Measurements from ENCODE around the gene FYB1. TPM values are rescaled to one million over a fixed set of nuclear protein-coding genes. Genes with fewer than 3 reads are reported as not detected.

FYB1 gene
- total RNA-seq, 1 experiment from 2014 or later, result 1.3 TPM

DNA sequence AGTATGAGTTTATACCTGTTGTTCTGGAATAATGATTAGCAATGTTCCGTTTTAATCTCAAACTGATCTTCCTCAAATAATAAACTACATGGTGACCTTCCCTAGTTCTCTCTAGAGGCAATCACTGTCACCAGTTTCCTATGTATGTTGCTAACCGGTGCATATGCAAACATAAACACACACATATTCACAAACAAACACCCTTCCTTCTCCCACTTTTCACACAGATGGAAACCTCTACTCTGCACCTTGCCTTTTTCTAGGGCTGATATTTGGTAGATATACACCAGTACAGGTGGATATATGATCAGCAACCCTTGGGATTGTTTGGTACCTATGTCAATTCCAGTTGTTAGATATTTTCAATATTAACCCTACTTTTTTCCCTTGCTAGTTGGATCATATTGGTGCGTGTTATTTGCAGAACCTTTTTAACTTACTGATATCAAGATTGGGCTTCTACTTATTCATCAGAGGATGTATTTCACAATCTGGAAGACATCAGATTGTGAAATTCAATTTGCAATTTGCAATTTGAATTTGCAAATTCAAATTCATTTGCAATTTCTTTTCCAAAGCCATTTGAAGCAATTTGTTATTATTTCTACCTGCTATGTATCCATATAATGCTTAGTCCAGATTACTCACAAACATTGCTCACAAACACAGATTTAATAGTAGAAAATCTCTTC, 12.6 kb downstream of the FYB1 start:
- Mint-ChIP-seq H3K27ac (ENCODE audit: unreplicated experiment) (no peak overlapping the region), H3K4me3 (ENCODE audit: unreplicated experiment) (no peak overlapping the region), H3K9me3 (ENCODE audit: unreplicated experiment) (no peaks in the 10 kb centered on the region), H3K4me1 (ENCODE audit: low read depth, unreplicated experiment) (no peaks in the 10 kb centered on the region), H3K36me3 (ENCODE audit: insufficient read depth, unreplicated experiment) (no peaks in the 10 kb centered on the region), H3K27me3 (ENCODE audit: insufficient read depth, unreplicated experiment) (no peaks in the 10 kb centered on the region)
- CTCF ChIA-PET, result no interaction called here
- Histone ChIP-seq H3K36me3 (ENCODE audit: control insufficient read depth, insufficient read depth, low read length) (no peaks in the 10 kb centered on the region), H3K27me3 (replicated peaks; ENCODE audit: control insufficient read depth, insufficient read depth, low read length) (no peaks in the 10 kb centered on the region), H3K4me3 (ENCODE audit: low read depth, low read length) (no peak overlapping the region), H3K9me3 (no peaks in the 10 kb centered on the region), H3K4me1 (no peaks in the 10 kb centered on the region)
- no TSS peak for BruUV-seq (replicated peaks)
- POLR2A ChIA-PET, result no interaction called here
- intact Hi-C loops (cut with micrococcal nuclease; ENCODE audit: unreplicated experiment), result no loop called here
- DNase-seq, result no peak
- TF ChIP-seq, protein P1, sequence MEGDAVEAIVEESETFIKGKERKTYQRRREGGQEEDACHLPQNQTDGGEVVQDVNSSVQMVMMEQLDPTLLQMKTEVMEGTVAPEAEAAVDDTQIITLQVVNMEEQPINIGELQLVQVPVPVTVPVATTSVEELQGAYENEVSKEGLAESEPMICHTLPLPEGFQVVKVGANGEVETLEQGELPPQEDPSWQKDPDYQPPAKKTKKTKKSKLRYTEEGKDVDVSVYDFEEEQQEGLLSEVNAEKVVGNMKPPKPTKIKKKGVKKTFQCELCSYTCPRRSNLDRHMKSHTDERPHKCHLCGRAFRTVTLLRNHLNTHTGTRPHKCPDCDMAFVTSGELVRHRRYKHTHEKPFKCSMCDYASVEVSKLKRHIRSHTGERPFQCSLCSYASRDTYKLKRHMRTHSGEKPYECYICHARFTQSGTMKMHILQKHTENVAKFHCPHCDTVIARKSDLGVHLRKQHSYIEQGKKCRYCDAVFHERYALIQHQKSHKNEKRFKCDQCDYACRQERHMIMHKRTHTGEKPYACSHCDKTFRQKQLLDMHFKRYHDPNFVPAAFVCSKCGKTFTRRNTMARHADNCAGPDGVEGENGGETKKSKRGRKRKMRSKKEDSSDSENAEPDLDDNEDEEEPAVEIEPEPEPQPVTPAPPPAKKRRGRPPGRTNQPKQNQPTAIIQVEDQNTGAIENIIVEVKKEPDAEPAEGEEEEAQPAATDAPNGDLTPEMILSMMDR (IDR thresholded peaks at IDR 0.05; ENCODE audit: insufficient read depth in 1 of 2, low read depth in 1 of 2, low read length in 1 of 2, severe bottlenecking in 1 of 2, unreplicated experiment in 1 of 2), result no peak

DNA sequence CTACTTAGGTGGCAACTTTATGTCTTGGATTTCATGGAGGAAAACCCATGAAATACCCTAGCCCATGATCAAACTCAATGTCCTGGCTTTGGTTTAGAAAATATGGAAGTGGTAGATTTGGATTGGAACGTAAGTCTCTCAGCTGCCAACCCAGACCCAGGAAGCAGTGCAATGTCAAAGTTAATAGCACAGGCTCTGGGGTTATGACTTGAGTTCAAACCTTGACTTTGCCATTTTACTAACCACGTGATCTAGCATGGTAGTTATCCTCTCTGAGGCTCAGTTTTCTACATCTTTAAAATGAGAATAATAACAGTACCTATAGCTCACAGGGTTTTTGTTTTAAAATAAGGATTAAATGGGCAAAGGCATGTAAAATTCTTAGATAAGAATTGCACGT, 13.8 kb downstream of the FYB1 start:
- no peaks in the 10 kb centered on the region for H3K9me3 ChIP-seq
- Mint-ChIP-seq H3K27me3 (ENCODE audit: insufficient read depth, unreplicated experiment) (no peaks in the 10 kb centered on the region), H3K9me3 (ENCODE audit: unreplicated experiment) (no peaks in the 10 kb centered on the region), H3K4me1 (ENCODE audit: low read depth, unreplicated experiment) (no peaks in the 10 kb centered on the region), H3K4me3 (ENCODE audit: unreplicated experiment) (no peak overlapping the region), H3K27ac (ENCODE audit: unreplicated experiment) (no peak overlapping the region), H3K36me3 (ENCODE audit: insufficient read depth, unreplicated experiment) (no peaks in the 10 kb centered on the region)
- intact Hi-C loops (cut with micrococcal nuclease; ENCODE audit: unreplicated experiment), result no loop called here
- H3K4me3 ChIP-seq (ENCODE audit: low read depth, low read length), result no peak overlapping the region
- no peaks in the 10 kb centered on the region for H3K36me3 ChIP-seq (ENCODE audit: control insufficient read depth, insufficient read depth, low read length)
- TF ChIP-seq, protein P1 (IDR thresholded peaks at IDR 0.05; ENCODE audit: insufficient read depth in 1 of 2, low read depth in 1 of 2, low read length in 1 of 2, severe bottlenecking in 1 of 2, unreplicated experiment in 1 of 2), result no peak
- no peaks in the 10 kb centered on the region for H3K4me1 ChIP-seq
- BruUV-seq (replicated peaks), result no TSS peak
- no peaks in the 10 kb centered on the region for H3K27me3 ChIP-seq (replicated peaks; ENCODE audit: control insufficient read depth, insufficient read depth, low read length)
- POLR2A ChIA-PET, result no interaction called here
- DNase-seq, result no peak
- CTCF ChIA-PET, result no interaction called here

DNA sequence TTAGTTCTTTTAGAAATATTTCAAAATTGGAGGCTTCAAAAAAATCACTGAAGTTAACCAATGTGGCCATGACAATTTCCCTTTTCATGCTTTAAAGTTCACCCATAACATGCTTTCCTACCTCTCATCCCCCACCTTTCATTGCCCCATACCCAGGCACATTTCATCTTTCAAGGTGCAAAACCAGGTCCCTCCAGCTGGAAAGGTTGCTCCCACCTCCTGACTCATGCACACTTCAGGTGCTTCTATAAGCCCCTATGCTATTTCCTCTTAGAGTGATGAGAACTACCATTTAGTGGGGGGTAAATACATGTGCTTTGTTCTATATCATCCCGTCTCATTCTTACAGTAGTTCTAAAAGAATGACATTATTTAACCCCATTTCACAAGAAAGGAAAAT, 15.4 kb downstream of the FYB1 start:
- Histone ChIP-seq H3K27me3 (replicated peaks; ENCODE audit: control insufficient read depth, insufficient read depth, low read length) (no peaks in the 10 kb centered on the region), H3K4me1 (peaks cover 5% of the 10 kb centered on the region), H3K9me3 (no peaks in the 10 kb centered on the region), H3K36me3 (ENCODE audit: control insufficient read depth, insufficient read depth, low read length) (no peaks in the 10 kb centered on the region), H3K4me3 (ENCODE audit: low read depth, low read length) (no peak overlapping the region)
- no TSS peak for BruUV-seq (replicated peaks)
- H3K4me1 Mint-ChIP-seq (ENCODE audit: low read depth, unreplicated experiment), result peaks cover 8% of the 10 kb centered on the region
- H3K36me3 Mint-ChIP-seq (ENCODE audit: insufficient read depth, unreplicated experiment), result no peaks in the 10 kb centered on the region
- intact Hi-C loops (cut with micrococcal nuclease; ENCODE audit: unreplicated experiment), result no loop called here
- CTCF ChIA-PET, result no interaction called here
- POLR2A ChIA-PET, result no interaction called here
- no peak for DNase-seq
- no peak overlapping the region for H3K4me3 Mint-ChIP-seq (ENCODE audit: unreplicated experiment)
- no peaks in the 10 kb centered on the region for H3K27me3 Mint-ChIP-seq (ENCODE audit: insufficient read depth, unreplicated experiment)
- H3K27ac Mint-ChIP-seq (ENCODE audit: unreplicated experiment), result no peak overlapping the region
- H3K9me3 Mint-ChIP-seq (ENCODE audit: unreplicated experiment), result no peaks in the 10 kb centered on the region
- TF ChIP-seq, protein P1 (IDR thresholded peaks at IDR 0.05; ENCODE audit: insufficient read depth in 1 of 2, low read depth in 1 of 2, low read length in 1 of 2, severe bottlenecking in 1 of 2, unreplicated experiment in 1 of 2), result no peak

Measured in Caco-2 (cell line).